HG02763 (cell line): ENCODE measurements around the gene BMP8A.
"Not testable (repeated sequence)": the region's sequence is repeated elsewhere in the genome, so short reads cannot be mapped to it uniquely, and the experiment has no call there.

ENCODE experiments used
- ATAC-seq: cut with Tn5 transposase; IDR thresholded peaks from one replicate; pipeline ENCODE4 v1.9.1; 2021; ENCODE audit warnings: mild to moderate bottlenecking, moderate library complexity; ENCODE audit not compliant: unreplicated experiment

The BMP8A gene

GRCh38 chr1:39500862-39501389 lies 9.5 kb downstream of the BMP8A start:
- no peak for ATAC-seq

- ATAC-seq = no peak
Measured at GRCh38 chr1:39501666-39502065, 10.2 kb downstream of the BMP8A start.

GRCh38 chr1:39504436-39504835 lies 13.0 kb downstream of the BMP8A start:
- ATAC-seq = not testable (repeated sequence)

- no peak for ATAC-seq
Measured at GRCh38 chr1:39505289-39505688, 13.9 kb downstream of the BMP8A start.

GRCh38 chr1:39507230-39507928 lies 15.9 kb downstream of the BMP8A start:
- no peak for ATAC-seq

GRCh38 chr1:39508266-39508665 lies 16.8 kb downstream of the BMP8A start:
- no peak for ATAC-seq

GRCh38 chr1:39508857-39509305 lies 17.4 kb downstream of the BMP8A start:
- ATAC-seq = peak; percentile 16

GRCh38 chr1:39509360-39510009 lies 18.0 kb downstream of the BMP8A start:
- peak; percentile 47 for ATAC-seq

GRCh38 chr1:39510570-39511186 lies 19.2 kb downstream of the BMP8A start:
- ATAC-seq = not testable (repeated sequence)

- ATAC-seq = not testable (repeated sequence)
Measured at GRCh38 chr1:39511477-39511876, 20.0 kb downstream of the BMP8A start.

GRCh38 chr1:39512234-39512847 lies 20.9 kb downstream of the BMP8A start:
- ATAC-seq = not testable (repeated sequence)

- ATAC-seq = not testable (repeated sequence)
Measured at GRCh38 chr1:39514710-39515124, 23.3 kb downstream of the BMP8A start.

- ATAC-seq = not testable (repeated sequence)
Measured at GRCh38 chr1:39515131-39516086, 24.0 kb downstream of the BMP8A start.

GRCh38 chr1:39516841-39517240 lies 25.4 kb downstream of the BMP8A start:
- not testable (repeated sequence) for ATAC-seq

- not testable (repeated sequence) for ATAC-seq
Measured at GRCh38 chr1:39517936-39518335, 26.5 kb downstream of the BMP8A start.

- ATAC-seq = not testable (repeated sequence)
Measured at GRCh38 chr1:39519376-39519775, 27.9 kb downstream of the BMP8A start.

- ATAC-seq = not testable (repeated sequence)
Measured at GRCh38 chr1:39522221-39522620, 30.8 kb downstream of the BMP8A start.

GRCh38 chr1:39522661-39523567 lies 31.5 kb downstream of the BMP8A start:
- no peak for ATAC-seq

GRCh38 chr1:39524171-39524570 lies 32.7 kb downstream of the BMP8A start:
- no peak for ATAC-seq
